HG02763 (cell line): ENCODE measurements around the gene CD300LB.
"Not testable (repeated sequence)": the region's sequence is repeated elsewhere in the genome, so short reads cannot be mapped to it uniquely, and the experiment has no call there.

Experiments
- ATAC-seq: cut with Tn5 transposase; IDR thresholded peaks from one replicate; pipeline ENCODE4 v1.9.1; 2021; ENCODE audit warnings: mild to moderate bottlenecking, moderate library complexity; ENCODE audit not compliant: unreplicated experiment

CD300LB gene

GRCh38 chr17:74526681-74527080 lies 4.6 kb downstream of the CD300LB start:
- no peak for ATAC-seq

DNA sequence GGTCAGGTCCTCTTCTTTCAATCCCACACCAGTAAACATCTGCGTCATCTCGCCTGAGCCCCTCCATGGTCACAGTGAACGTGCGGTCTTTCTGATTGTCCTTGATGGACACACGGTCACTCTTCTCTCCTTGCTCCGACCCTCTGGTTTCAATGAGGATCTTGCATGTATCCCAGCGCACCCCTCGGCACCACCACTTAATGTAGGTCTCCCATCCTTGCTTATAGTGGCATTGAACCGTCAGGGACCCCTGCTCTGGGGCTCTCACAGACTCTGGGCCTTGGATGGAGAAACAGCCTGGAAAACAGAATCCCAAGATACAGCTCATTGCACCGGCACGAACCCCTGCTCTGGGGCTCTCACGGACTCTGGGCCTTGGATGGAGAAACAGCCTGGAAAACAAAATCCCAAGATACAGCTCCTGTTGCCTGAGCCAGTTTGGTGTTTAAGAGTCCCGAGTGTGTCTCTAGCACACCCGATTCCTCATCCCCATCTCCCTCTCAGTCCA lies 5.4 kb downstream of the CD300LB start:
- no peak for ATAC-seq

DNA sequence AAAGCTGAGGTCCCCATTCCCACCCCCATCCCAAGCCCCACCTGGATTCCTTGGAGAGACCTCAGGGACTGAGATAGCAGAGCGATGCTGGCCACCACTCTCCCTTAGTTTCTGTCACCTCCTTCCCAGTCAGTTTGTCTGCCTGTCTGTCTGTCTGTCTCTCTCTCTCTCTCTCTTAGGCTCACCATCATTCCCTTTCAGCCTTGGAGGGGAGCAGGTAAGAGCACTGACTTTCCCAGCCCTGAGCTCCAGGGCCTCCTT lies 5.9 kb downstream of the CD300LB start:
- no peak for ATAC-seq

DNA sequence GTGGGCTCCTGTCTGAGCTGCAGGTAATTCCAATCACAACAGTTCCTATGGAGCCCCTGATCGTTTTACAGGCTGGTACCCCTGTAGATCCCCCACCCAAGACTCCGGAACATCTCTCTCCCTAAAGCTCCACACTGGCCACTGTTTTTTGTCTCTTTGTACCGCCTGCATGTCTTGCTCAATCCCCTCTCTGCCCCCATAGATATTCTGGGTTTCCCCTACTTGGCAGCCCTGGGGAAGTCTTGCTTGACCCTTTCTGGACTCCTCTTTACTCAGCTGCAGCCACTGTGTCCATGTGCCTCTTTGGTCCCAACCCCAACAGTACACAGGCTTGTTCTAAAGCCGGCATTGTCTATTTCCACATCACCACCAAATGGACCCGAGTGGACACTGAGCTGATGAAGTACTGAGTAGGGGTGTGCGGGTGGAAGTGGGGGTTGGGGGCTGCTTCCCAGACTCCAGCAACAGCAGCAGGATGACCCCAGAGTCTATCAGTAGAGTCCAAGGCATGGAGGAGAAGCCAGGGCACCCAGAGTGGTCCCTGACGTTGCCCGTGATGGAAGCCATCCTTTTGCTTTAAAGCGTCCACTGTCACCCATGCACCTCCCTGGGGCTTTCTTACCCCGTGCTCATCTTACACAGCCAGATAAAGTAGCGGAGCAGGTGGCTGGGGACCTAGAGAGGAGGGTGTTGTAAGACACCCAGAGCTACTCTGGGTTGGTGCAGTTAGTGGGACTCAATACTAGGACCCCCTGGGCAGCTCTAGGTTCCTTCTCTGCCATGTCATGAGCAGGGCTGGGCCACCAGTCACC lies 6.4 kb downstream of the CD300LB start:
- no peak for ATAC-seq

DNA sequence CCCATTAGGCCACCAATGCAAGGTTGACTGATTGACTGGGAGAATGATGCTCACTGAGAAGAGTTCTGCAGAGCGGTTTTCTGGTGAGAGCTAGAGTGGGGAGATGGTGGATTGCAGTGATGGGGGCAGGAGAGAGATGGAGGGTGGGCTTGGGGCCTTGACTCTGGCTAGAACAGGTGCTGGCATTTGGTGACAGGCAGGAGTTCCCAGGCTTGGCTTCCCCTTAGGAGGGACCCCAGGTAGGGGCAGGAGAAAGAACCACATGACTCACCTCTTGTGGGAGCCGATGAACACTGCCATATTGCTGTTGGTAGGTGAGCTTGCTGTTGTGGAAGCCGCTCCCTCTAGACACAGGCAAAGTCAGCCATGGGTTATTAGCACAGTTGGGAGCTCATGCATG lies 8.0 kb downstream of the CD300LB start:
- ATAC-seq, result no peak

- ATAC-seq, result no peak
Measured at GRCh38 chr17:74522381-74523105, 8.7 kb downstream of the CD300LB start.

GRCh38 chr17:74521701-74522201 lies 9.5 kb downstream of the CD300LB start:
- ATAC-seq, result no peak

DNA sequence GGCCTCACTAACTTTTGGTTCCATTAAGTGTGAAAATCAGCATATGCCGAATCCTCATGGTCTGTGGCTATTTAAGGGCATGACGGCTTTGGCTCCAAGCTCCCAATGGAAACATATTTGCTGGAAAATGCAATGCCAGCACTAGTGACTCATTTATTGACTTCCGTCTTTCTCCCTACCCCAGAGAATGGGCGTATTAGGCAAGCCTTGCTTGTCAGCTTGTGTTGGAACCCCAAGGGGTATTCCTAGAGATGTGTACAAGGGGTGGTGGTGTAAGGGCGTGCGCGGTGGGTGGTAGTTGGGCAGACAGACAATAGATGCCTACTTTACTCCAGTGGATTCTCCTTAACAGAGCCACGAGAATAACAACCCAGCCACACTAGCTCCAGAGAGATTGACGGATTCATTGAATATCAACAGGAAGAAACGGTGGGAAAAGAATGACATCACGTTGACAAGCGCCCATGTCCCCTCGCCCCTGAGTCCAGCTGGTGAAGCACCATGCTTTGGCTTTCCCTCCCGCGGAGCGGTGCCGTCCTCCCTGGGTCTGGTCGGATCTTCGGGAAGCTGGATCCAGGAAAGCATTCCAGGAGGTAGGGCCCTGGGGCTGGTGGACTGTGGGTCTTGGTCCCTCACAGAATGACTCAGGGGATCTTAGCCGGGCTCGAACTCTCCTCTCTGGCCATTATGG lies 10.3 kb downstream of the CD300LB start:
- ATAC-seq, result no peak

- no peak for ATAC-seq
Measured at GRCh38 chr17:74520016-74520434, 11.2 kb downstream of the CD300LB start.

DNA sequence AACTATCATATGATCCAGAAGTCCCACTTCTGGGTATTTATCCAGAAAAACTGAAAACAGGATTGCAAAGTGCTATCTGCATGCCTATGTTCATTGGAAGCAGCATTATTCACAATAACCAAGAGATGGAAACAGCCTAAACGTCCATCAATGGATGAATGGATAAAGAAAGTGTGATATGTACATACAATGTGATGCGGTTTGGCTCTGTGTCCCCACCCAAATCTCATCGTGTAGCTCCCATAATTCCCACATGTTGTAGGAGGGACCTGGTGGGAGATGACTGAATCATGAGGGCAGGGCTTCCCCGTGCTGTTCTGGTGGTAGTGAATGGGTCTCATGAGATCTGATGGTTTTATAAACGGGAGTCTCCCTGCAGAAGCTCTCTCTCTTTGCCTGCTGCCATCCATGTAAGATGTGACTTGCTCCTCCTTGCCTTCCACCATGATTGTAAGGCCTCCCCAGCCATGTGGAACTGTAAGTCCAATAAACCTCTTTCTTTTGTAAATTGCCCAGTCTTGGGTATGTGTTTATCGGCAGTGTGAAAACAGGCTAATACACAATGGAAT lies 12.8 kb downstream of the CD300LB start:
- not testable (repeated sequence) for ATAC-seq

DNA sequence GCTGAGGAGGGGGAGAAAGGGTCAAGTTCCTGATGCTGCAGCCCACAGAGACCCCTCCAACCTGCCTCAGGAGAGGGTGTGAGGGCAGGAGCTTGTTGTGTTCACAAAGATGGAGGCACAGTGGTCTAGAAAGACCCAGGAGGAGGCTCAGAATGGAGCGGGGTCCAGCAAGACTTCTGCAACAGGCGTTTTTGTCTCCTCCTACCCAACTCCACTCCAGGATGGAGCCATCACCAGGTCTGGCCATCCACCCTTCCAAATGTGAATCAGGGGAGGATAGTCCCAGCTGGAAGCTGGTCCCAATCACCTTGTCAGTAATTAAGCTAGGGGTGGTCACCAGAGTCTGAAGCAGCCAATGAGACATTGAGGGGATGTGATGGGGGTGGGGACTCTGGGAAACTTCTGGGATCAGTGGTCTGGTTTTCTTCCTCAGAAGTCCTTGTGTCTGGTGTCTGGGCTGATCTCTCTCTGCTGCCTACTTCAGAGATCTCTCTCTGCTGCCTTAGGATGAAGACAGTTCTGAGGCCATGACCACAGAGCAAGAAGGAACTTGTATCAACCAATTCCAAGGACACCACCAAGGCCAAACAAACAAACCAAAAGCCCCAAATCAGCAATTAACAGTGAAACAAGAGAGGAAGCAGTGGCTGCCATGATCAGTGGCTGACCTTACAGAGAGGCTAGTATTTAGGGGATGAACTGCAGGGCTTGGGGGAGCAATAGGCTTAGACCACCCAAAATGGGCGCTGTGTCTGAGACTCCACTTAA lies 14.5 kb downstream of the CD300LB start:
- no peak for ATAC-seq

- ATAC-seq, result no peak
Measured at GRCh38 chr17:74515941-74516340, 15.3 kb downstream of the CD300LB start.

- no peak for ATAC-seq
Measured at GRCh38 chr17:74514632-74515334, 16.5 kb downstream of the CD300LB start.

- ATAC-seq, result no peak
Measured at GRCh38 chr17:74513987-74514631, 17.2 kb downstream of the CD300LB start.

DNA sequence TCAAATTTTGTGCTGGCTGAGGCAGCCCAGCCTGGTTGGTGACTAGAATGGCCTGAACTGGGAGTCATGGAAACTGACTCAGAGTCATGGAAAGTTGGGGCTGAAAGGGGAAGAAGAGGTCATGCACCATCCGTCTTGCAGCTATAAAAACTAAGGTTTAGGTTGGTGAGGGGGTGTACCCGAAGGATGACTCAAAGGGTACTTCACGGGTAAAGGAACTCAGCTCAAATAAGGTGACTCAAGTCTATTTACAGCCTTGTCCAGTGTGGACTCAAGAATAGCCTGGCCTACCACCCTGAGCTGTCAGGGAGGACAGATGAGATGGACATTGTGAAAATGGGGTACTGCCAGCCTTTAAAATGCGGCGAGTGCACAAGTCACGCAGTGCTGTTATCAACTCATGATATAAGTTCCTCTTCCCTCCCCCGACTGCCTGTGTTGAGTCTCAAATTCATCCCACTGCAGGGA lies 18.6 kb downstream of the CD300LB start:
- ATAC-seq, result no peak

DNA sequence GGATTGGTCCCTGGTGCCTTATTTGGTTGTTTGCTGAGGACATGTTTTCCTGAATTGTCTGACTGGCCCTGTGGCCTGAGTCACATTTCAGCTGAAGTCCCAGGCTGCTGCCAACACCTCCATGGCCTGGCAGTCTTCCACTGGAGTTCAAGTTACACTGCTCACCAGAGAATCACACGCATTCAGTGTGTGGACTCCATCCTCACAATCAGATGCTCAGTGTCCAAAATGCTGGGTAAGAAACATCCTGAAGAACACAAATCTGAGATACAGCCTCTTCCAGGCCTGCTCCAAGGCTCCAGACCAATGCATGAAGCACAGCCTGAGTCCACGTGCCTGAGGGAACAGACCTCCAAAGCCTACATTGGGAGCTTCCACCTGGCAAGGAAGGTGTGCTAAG lies 19.2 kb downstream of the CD300LB start:
- no peak for ATAC-seq

DNA sequence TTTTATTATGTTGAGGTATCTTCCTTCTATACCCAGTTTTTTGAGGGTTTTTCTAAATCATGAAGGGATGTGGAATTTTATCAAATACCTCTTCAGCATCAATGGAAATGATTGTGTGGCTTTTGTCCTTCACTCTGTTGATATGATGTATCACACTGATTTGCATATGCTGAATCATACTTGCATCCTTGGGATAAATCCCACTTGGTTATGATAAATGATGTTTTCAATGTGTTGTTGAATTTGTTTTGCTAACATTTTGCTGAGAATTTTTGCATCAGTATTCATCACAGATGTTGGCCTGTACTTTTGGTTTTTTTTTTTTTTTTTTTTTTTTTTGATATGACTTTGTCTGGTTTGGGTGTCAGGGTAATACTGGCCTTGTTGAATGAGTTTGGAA lies 23.1 kb downstream of the CD300LB start:
- ATAC-seq, result no peak

DNA sequence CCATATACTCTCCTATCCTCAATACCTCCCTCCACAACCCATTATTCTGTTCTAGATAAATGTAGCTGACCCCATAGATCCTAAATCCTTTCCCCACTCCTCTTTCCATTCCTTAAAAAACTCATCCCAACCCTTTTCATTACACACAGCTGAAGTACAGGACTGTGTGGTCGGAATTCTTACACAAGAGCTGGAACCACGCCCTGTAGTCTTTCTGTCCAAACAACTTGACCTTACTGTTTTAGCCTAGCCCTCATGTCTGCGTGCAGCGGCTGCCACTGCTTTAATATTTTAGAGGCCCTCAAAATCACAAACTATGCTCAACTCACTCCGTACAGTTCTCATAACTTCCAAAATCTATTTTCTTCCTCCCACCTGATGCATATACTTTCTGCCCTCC lies 27.3 kb downstream of the CD300LB start:
- not testable (repeated sequence) for ATAC-seq

DNA sequence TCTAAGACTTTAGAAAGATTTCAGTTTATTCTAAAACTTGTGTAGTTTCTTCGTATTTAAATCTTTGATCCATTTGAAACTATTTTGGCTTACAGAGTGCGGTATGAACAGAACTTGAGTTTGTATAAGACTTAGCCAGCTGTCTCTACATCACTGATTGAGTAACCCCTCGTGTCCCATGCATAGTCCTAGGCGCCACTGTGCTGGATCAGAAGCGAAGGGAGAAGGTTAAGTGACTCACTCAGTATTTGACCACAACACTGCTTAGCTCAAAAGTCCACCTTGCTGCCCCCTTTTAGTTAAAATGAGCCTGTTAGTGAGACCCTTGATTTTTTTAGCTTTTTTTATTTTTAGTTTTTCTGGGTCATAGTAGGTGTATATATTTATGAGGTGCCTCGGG lies 28.4 kb downstream of the CD300LB start:
- no peak for ATAC-seq
